Right lobe of liver (tissue), 6 donors: ENCODE measurements around the gene RTN4. TPM values are rescaled to one million over a fixed set of nuclear protein-coding genes. Genes with fewer than 3 reads are reported as not detected.

Source experiments
- ATAC-seq, 4 donors: fragments of 200-7000 bp; cut with Tn5 transposase; one replicate each; pipeline ENCODE4 v1.9.1; 2020; ENCODE audit warnings: mild to moderate bottlenecking in 4 of 4, moderate library complexity in 4 of 4
- DNase-seq, 3 donors: peaks; one replicate each; pipeline ENCODE4 v3.0.0-alpha.2; 2020
- H3K27ac ChIP-seq, 3 donors: fragments of 200-600 bp; one replicate each; pipeline ENCODE4 v1.8.0; 2022
- H3K27me3 ChIP-seq, 2 donors: fragments of 200-600 bp; one replicate each; pipeline ENCODE4 v1.8.0; 2022
- H3K36me3 ChIP-seq, 4 donors: fragments of 200-600 bp; sonication (generic) in 1 of 4; one replicate each; pipeline versions ENCODE4 v1.5.1 to v1.8.0; 2017 to 2022; ENCODE audit warnings: control low read depth in 1 of 4
- H3K4me1 ChIP-seq, 4 donors: fragments of 200-600 bp; sonication (generic) in 1 of 4; one replicate each; pipeline versions ENCODE4 v1.5.1 to v1.8.0; 2017 to 2022; ENCODE audit warnings: control low read depth in 1 of 4
- H3K4me3 ChIP-seq, 3 donors: fragments of 200-600 bp; one replicate each; pipeline ENCODE4 v1.8.0; 2022
- H3K9me3 ChIP-seq, 4 donors: fragments of 200-600 bp; sonication (generic) in 1 of 4; one replicate each; pipeline versions ENCODE4 v1.5.1 to v1.8.0; 2017 to 2022; ENCODE audit warnings: control low read depth in 1 of 4
- CTCF ChIP-seq, 4 donors: fragments of 200-600 bp in 3 of 4; fragments of 450-650 bp in 1 of 4; IDR thresholded peaks; one replicate each; pipeline versions ENCODE4 v1.5.1 to v1.8.0; 2016 to 2022; ENCODE audit warnings: antibody characterized with exemption in 4 of 4, mild to moderate bottlenecking in 2 of 4
- POLR2A ChIP-seq: fragments of 450-650 bp; IDR thresholded peaks from one replicate; pipeline ENCODE4 v1.6.1; 2017; ENCODE audit warnings: antibody characterized with exemption, mild to moderate bottlenecking
- WGBS: methylation state at CpG from one replicate; pipeline ENCODE4 v1.1.6; 2018; ENCODE audit warnings: low coverage, low lambda C conversion rate; ENCODE audit not compliant: insufficient coverage; ENCODE audit errors: missing lambda C conversion rate; 5-methylcytosine and 5-hydroxymethylcytosine counted together
- intact Hi-C, 2 donors: fragments of 100-400 bp; cut with DNase I; formaldehyde crosslinking; loops; one replicate each; pipeline versions ENCODE4 v1.11.2 to v1.14.1; 2022
- small RNA-seq, 2 experiments: library from RNA; depleted of rRNA; stranded (forward); fragments of <200 nt; gene quantifications; one replicate each; pipeline ENCODE3, GENCODE V24; 2016
- total RNA-seq, 6 experiments: library from RNA; depleted of rRNA in 2 of 6; stranded (reverse); fragments of >200 nt in 2 of 6; fragmentation: NEBNext Ultra II Directional in 3 of 6; extraction: Animal tissue kit (Norgen Biotek cat#: 25700) in 3 of 6; gene quantifications; one replicate each; pipeline versions ENCODE4 v1.1.0 to v1.2.4, GENCODE V29; 2016 to 2023
- donor health status: DM: no; HTN: yes; CAD: no.
- donor health status: DM: no; HTN: no; CAD: no.
- donor health status: DM: no; HTN: no; CAD: no.
- donor health status: DM: no; HTN: yes; CAD: no.
- donor health status: DM: no; HTN: yes; CAD: no.

Gene RTN4
- total RNA-seq, 6 experiments from 2014 or later: 126 to 195 (median 177) TPM

GRCh38 chr2:54927751-54928615 is 122.3 kb downstream of the RTN4 start:
- 93% methylated on average over 16 of the region's 16 CpGs for WGBS
- ATAC-seq (no peak), DNase-seq (no peak)
- Histone ChIP-seq H3K27me3 (no peaks in the 10 kb centered on the region), H3K27ac (no peak overlapping the region), H3K9me3 (no peaks in the 10 kb centered on the region), H3K4me3 (no peak overlapping the region), H3K36me3 (no peaks in the 10 kb centered on the region), H3K4me1 (no peaks in the 10 kb centered on the region)
- TF ChIP-seq CTCF (IDR thresholded peaks at IDR 0.05): no peak
- no peak for TF ChIP-seq POLR2A
- intact Hi-C loops: no loop called here

GRCh38 chr2:54927085-54927750 is 123.0 kb downstream of the RTN4 start:
- WGBS: 91% methylated on average over 8 of the region's 8 CpGs
- Histone ChIP-seq H3K27ac (no peak overlapping the region), H3K4me3 (no peak overlapping the region), H3K36me3 (no peaks in the 10 kb centered on the region), H3K4me1 (no peaks in the 10 kb centered on the region), H3K27me3 (no peaks in the 10 kb centered on the region), H3K9me3 (no peaks in the 10 kb centered on the region)
- DNase-seq (no peak), ATAC-seq (no peak)
- intact Hi-C loops: no loop called here
- TF ChIP-seq POLR2A (no peak), CTCF (IDR thresholded peaks at IDR 0.05) (no peak)

- 100% methylated on average over 1 of the region's 4 CpGs for WGBS
- Histone ChIP-seq H3K36me3 (no peaks in the 10 kb centered on the region), H3K4me3 (no peak overlapping the region), H3K4me1 (no peaks in the 10 kb centered on the region), H3K27ac (no peak overlapping the region), H3K27me3 (no peaks in the 10 kb centered on the region), H3K9me3 (no peaks in the 10 kb centered on the region)
- no peak for DNase-seq
- ATAC-seq: no peak
- TF ChIP-seq CTCF (IDR thresholded peaks at IDR 0.05): no peak
- TF ChIP-seq POLR2A: no peak
- intact Hi-C loops: no loop called here
Observed at GRCh38 chr2:54925022-54925421, 125.2 kb downstream of the RTN4 start.

- Histone ChIP-seq H3K27ac (no peak overlapping the region), H3K9me3 (no peaks in the 10 kb centered on the region), H3K27me3 (no peaks in the 10 kb centered on the region), H3K4me3 (no peak overlapping the region), H3K4me1 (no peaks in the 10 kb centered on the region), H3K36me3 (no peaks in the 10 kb centered on the region)
- no peak for TF ChIP-seq CTCF (IDR thresholded peaks at IDR 0.05)
- no peak for TF ChIP-seq POLR2A
- no peak for DNase-seq
- no peak for ATAC-seq
- intact Hi-C loops: no loop called here
- WGBS: 100% methylated on average over 1 of the region's 1 CpG
Observed at GRCh38 chr2:54924121-54924520, 126.1 kb downstream of the RTN4 start.

Small RNAs within 50 kb of the gene (small RNA-seq; reads per million reads assigned to genes)
- 0 reads per million in 2 experiments for gene RNU6-433P

Other genes with a start within 250 kb of the RTN4 start
- gene CLHC1, start 181.8 kb upstream of the RTN4 start, total RNA-seq: 1 to 10 TPM; 1.5 to 5.0 (median 3.7) TPM
- gene RPS27A, start 182.2 kb upstream of the RTN4 start, total RNA-seq: 100 to 1,000 TPM; 241 to 478 (median 297) TPM
- 10 to 100 TPM; 18.3 to 28.3 (median 23.9) TPM for gene MTIF2, start 218.8 kb upstream of the RTN4 start, total RNA-seq